HepG2 (cell line): Measurements from ENCODE around the gene CCNF. TPM values are rescaled to one million over a fixed set of nuclear protein-coding genes. Genes with fewer than 3 reads are reported as not detected.

ENCODE experiments used
- ASH2L ChIP-seq: fragments of 300-600, 200-600 bp; sonication (generic); IDR thresholded peaks from 2 replicates; pipeline ENCODE4 v1.7.0; 2017; ENCODE audit warnings: low read depth, mild to moderate bottlenecking, moderate library complexity, mixed read lengths, low read length; ENCODE audit not compliant: insufficient read length
- ATRX ChIP-seq: sonication (generic); formaldehyde crosslinking; IDR thresholded peaks from 2 replicates; pipeline ENCODE4 v1.4.0; 2020; ENCODE audit warnings: missing genetic modification reagents, borderline replicate concordance
- JUN ChIP-seq: sonication (generic); formaldehyde crosslinking; IDR thresholded peaks from 2 replicates; pipeline ENCODE4 v1.4.0; 2020; ENCODE audit warnings: mild to moderate bottlenecking, missing genetic modification reagents
- PHF21A ChIP-seq: sonication (generic); formaldehyde crosslinking; IDR thresholded peaks from 2 replicates; pipeline ENCODE4 v1.5.0; 2020; ENCODE audit warnings: mild to moderate bottlenecking, missing genetic modification reagents
- TCF12 ChIP-seq, 2 experiments: fragments of 450-650 bp in 1 of 2; sonication (generic) in 1 of 2; formaldehyde crosslinking in 1 of 2; IDR thresholded peaks; 2 replicates each; pipeline versions ENCODE4 v1.6.1 to v1.8.0; 2017 to 2022; ENCODE audit warnings: antibody characterized with exemption in 1 of 2, mild to moderate bottlenecking in 1 of 2, missing genetic modification reagents in 1 of 2, moderate library complexity in 1 of 2
- XBP1 ChIP-seq: sonication (generic); formaldehyde crosslinking; IDR thresholded peaks from 2 replicates; pipeline ENCODE4 v1.5.0; 2020; ENCODE audit warnings: missing genetic modification reagents
- ZFX ChIP-seq: sonication (generic); formaldehyde crosslinking; IDR thresholded peaks from 2 replicates; pipeline ENCODE4 v1.4.0; 2020; ENCODE audit warnings: mild to moderate bottlenecking, low read depth, missing genetic modification reagents, moderate library complexity
- ZNF441 ChIP-seq: sonication (generic); formaldehyde crosslinking; IDR thresholded peaks from 2 replicates; pipeline ENCODE4 v1.7.0; 2021; ENCODE audit warnings: missing genetic modification reagents, borderline replicate concordance
- ZNF564 ChIP-seq: sonication (generic); formaldehyde crosslinking; IDR thresholded peaks from 2 replicates; pipeline ENCODE4 v1.8.1; 2023; ENCODE audit warnings: mild to moderate bottlenecking, missing genetic modification reagents
- ZNF839 ChIP-seq: sonication (generic); formaldehyde crosslinking; IDR thresholded peaks from 2 replicates; pipeline ENCODE4 v1.4.0; 2020; ENCODE audit warnings: missing genetic modification reagents, mild to moderate bottlenecking, borderline replicate concordance
- polyA plus RNA-seq, 8 experiments: library from polyadenylated mRNA; depleted of rRNA in 3 of 8; stranded (reverse) in 7 of 8; unstranded in 1 of 8; fragments of >200 nt; fragmentation: Illumina TruSeq in 4 of 8; extraction: Trizol in 4 of 8; gene quantifications; 2 replicates each; pipeline versions ENCODE4 v1.2.1 to v1.2.3, GENCODE V29; 2011 to 2016; ENCODE audit warnings: low read depth in 4 of 8, missing spikeins in 1 of 8, mixed read lengths in 1 of 8; ENCODE audit not compliant: insufficient read depth in 1 of 8
- total RNA-seq, 5 experiments: library from RNA; depleted of rRNA; stranded (reverse); fragments of >200 nt; fragmentation: Illumina TruSeq; extraction: Trizol; gene quantifications; 2 replicates each; pipeline ENCODE4 v1.2.3, GENCODE V29; 2016; ENCODE audit warnings: low read depth in 1 of 5
- TF ChIP-seq, protein P1 (sequence below): sonication (generic); formaldehyde crosslinking; IDR thresholded peaks from 2 replicates; pipeline ENCODE4 v1.5.0; 2020; ENCODE audit warnings: missing genetic modification reagents
- TF ChIP-seq, protein P2 (sequence below): sonication (generic); formaldehyde crosslinking; IDR thresholded peaks from 2 replicates; pipeline ENCODE4 v1.5.0; 2020; ENCODE audit warnings: mild to moderate bottlenecking, missing genetic modification reagents, moderate library complexity
- TF ChIP-seq, protein P3 (sequence below): IDR thresholded peaks from 2 replicates; pipeline ENCODE4 v1.6.1; 2016; ENCODE audit warnings: low read depth, control low read depth
- TF ChIP-seq, protein P4 (sequence below): IDR thresholded peaks from 2 replicates; pipeline ENCODE4 v1.6.1; 2012; ENCODE audit warnings: inconsistent platforms
- TF ChIP-seq, protein P5 (sequence below), 2 experiments: fragments of 450-650 bp in 1 of 2; sonication (generic) in 1 of 2; formaldehyde crosslinking; IDR thresholded peaks; 2 replicates each; pipeline versions ENCODE4 v1.5.0 to v1.8.0; 2020 to 2022; ENCODE audit warnings: mild to moderate bottlenecking in 1 of 2, missing genetic modification reagents in 1 of 2
- TF ChIP-seq, protein P6 (sequence below): sonication (generic); formaldehyde crosslinking; IDR thresholded peaks from 2 replicates; pipeline ENCODE4 v1.4.0; 2020; ENCODE audit warnings: missing genetic modification reagents

Gene CCNF
- total and polyA plus RNA-seq, 2 of the 13 experiments (the other 11 are each of a cell fraction or from before 2014, with no cell fraction given) = 6.4 to 22.8 TPM

DNA sequence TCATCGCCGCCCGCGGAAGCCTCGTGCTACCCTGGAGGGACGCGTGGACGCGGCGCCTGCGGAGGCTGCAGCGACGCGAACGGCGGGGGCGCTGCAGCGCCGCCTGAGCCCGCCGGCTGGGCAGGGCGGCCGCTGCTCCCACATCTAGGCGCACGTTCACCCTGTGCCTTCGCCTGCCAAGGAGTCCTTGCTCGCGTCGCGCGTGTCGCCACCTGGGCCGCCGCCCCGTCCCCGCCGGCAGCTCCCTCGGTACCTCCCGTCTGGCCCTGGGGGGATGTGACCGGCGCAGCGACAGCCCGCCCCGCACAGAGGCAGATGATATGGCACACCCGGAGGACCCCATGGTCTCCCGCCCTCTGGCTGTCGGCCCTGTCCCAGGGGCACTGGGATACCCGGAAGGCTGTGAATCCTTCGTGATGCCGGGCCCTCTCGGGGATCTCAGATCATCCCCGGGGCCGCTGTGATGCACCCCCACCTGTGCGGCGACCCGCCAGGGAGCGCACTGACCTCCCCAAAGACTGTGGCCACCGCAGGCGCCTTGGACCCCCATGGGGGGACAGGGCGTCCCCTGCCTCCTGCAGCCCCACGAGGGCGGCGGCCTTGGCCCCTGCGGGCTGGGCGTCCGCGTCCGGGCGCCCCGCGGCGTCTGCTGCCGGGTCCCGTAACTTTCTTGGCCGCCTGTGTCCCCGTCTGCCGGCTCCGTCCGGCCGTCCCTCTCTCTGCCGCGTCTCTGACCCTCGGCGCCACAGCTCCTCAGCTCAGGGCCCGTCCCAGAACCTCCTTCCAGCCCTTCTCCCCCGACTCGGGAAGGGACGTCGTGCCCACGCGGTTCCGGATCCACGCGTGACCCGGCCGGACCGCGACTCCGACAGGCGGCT is 45.0 kb downstream of the CCNF start (continued):
- TF ChIP-seq ZNF441 (CRISPR knock-in tag) (no peak), XBP1 (no peak), ATRX (CRISPR knock-in tag) (no peak), ZNF564 (CRISPR knock-in tag) (peak; percentile 57), TCF12 (IDR thresholded peaks at IDR 0.05) (no peak), TCF12 (CRISPR knock-in tag; IDR thresholded peaks at IDR 0.05) (0 out of 2 replicates have a peak, but pooled peaks have one; percentile 13), PHF21A (CRISPR knock-in tag) (peak; percentile 51; the same call in 1 of the 2 replicates), ASH2L (peak; percentile 35), ZNF839 (peak; percentile 38; the same call in 1 of the 2 replicates), JUN (no peak), ZFX (CRISPR knock-in tag) (0 out of 2 replicates have a peak, but pooled peaks have one; percentile 40)
- TF ChIP-seq, protein P1, sequence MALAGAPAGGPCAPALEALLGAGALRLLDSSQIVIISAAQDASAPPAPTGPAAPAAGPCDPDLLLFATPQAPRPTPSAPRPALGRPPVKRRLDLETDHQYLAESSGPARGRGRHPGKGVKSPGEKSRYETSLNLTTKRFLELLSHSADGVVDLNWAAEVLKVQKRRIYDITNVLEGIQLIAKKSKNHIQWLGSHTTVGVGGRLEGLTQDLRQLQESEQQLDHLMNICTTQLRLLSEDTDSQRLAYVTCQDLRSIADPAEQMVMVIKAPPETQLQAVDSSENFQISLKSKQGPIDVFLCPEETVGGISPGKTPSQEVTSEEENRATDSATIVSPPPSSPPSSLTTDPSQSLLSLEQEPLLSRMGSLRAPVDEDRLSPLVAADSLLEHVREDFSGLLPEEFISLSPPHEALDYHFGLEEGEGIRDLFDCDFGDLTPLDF (CRISPR knock-in tag) = 0 out of 2 replicates have a peak, but pooled peaks have one; percentile 20
- TF ChIP-seq, protein P2, sequence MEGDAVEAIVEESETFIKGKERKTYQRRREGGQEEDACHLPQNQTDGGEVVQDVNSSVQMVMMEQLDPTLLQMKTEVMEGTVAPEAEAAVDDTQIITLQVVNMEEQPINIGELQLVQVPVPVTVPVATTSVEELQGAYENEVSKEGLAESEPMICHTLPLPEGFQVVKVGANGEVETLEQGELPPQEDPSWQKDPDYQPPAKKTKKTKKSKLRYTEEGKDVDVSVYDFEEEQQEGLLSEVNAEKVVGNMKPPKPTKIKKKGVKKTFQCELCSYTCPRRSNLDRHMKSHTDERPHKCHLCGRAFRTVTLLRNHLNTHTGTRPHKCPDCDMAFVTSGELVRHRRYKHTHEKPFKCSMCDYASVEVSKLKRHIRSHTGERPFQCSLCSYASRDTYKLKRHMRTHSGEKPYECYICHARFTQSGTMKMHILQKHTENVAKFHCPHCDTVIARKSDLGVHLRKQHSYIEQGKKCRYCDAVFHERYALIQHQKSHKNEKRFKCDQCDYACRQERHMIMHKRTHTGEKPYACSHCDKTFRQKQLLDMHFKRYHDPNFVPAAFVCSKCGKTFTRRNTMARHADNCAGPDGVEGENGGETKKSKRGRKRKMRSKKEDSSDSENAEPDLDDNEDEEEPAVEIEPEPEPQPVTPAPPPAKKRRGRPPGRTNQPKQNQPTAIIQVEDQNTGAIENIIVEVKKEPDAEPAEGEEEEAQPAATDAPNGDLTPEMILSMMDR (CRISPR knock-in tag) = peak; percentile 56
- TF ChIP-seq, protein P3, sequence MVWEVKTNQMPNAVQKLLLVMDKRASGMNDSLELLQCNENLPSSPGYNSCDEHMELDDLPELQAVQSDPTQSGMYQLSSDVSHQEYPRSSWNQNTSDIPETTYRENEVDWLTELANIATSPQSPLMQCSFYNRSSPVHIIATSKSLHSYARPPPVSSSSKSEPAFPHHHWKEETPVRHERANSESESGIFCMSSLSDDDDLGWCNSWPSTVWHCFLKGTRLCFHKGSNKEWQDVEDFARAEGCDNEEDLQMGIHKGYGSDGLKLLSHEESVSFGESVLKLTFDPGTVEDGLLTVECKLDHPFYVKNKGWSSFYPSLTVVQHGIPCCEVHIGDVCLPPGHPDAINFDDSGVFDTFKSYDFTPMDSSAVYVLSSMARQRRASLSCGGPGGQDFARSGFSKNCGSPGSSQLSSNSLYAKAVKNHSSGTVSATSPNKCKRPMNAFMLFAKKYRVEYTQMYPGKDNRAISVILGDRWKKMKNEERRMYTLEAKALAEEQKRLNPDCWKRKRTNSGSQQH (CRISPR knock-in tag) = 0 out of 2 replicates have a peak, but pooled peaks have one; percentile 9
- TF ChIP-seq, protein P4, sequence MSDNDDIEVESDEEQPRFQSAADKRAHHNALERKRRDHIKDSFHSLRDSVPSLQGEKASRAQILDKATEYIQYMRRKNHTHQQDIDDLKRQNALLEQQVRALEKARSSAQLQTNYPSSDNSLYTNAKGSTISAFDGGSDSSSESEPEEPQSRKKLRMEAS = peak; percentile 91
- TF ChIP-seq, protein P5, sequence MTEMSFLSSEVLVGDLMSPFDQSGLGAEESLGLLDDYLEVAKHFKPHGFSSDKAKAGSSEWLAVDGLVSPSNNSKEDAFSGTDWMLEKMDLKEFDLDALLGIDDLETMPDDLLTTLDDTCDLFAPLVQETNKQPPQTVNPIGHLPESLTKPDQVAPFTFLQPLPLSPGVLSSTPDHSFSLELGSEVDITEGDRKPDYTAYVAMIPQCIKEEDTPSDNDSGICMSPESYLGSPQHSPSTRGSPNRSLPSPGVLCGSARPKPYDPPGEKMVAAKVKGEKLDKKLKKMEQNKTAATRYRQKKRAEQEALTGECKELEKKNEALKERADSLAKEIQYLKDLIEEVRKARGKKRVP (CRISPR knock-in tag; IDR thresholded peaks at IDR 0.05) = 0 out of 4 replicates have a peak, but pooled peaks of 1 of the 2 experiments have one; percentile 14
- TF ChIP-seq, protein P6, sequence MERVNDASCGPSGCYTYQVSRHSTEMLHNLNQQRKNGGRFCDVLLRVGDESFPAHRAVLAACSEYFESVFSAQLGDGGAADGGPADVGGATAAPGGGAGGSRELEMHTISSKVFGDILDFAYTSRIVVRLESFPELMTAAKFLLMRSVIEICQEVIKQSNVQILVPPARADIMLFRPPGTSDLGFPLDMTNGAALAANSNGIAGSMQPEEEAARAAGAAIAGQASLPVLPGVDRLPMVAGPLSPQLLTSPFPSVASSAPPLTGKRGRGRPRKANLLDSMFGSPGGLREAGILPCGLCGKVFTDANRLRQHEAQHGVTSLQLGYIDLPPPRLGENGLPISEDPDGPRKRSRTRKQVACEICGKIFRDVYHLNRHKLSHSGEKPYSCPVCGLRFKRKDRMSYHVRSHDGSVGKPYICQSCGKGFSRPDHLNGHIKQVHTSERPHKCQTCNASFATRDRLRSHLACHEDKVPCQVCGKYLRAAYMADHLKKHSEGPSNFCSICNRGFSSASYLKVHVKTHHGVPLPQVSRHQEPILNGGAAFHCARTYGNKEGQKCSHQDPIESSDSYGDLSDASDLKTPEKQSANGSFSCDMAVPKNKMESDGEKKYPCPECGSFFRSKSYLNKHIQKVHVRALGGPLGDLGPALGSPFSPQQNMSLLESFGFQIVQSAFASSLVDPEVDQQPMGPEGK (CRISPR knock-in tag) = peak; percentile 37; the same call in 1 of the 2 replicates
